Activated effector memory CD4-positive, alpha-beta T cell treated with anti-CD3 and anti-CD28 coated beads, Interleukin-2, amount 50 U/mL, for 16 hours (primary cell): Measurements from ENCODE around the gene GPX8.
A peak's percentile ranks its signal among the peaks of the same experiment; 100 is the strongest.

Source experiments
- DNase-seq: peaks from one replicate; pipeline ENCODE4 v3.0.0-alpha.2; 2020

The GPX8 gene

DNA sequence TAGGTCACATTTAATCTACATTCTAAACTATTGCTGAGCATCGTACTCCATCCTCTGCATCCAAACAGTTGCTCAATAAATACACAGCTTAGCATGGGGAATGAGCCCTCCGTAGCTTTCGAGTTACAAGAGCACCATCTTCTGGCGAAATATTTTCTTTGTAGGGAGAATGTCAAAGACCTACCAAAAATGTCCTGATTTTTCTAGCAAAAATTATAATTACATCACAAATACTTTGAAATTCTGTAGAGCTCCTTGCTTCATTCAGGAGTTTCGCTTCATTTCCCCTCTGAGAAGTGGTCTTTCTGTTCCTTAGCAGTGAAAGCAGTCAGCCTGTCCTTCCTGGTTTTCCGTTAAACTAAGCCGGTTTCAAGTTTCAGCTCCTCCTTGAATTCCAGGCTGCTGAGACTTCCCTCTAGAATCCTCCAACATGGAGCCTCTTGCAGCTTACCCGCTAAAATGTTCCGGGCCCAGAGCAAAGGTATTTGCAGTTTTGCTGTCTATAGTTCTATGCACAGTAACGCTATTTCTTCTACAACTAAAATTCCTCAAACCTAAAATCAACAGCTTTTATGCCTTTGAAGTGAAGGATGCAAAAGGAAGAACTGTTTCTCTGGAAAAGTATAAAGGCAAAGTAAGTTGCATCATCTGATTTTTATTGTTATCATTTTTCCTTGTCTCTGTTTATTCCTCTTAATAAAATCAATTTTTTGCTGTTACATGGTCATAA lies at the start of gene GPX8:
Gene GPX8 (plus strand): TSS at position 409 of the 730 bp plus-strand sequence. CDS start 22 bp downstream, at position 431.
- no peak for DNase-seq

DNA sequence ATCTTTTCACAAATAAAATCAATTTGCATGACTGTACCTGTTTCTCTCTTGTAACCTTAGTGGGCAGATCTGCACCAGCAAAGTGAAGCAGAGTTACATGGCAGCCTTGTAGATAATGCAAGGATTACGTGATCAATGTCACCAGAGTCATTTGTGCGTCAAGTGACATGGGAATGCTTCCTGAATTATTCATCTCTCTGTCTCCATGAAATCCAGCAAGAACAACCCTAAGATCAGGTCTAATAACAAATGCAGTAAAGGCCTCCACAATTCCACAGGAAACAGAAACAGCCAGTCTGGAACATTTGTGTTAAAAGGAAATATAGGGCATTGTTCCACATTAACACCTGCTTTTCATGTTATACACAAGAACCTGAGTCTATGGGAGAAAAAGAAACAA lies 49.8 kb upstream of the GPX8 start:
- DNase-seq, result no peak

DNA sequence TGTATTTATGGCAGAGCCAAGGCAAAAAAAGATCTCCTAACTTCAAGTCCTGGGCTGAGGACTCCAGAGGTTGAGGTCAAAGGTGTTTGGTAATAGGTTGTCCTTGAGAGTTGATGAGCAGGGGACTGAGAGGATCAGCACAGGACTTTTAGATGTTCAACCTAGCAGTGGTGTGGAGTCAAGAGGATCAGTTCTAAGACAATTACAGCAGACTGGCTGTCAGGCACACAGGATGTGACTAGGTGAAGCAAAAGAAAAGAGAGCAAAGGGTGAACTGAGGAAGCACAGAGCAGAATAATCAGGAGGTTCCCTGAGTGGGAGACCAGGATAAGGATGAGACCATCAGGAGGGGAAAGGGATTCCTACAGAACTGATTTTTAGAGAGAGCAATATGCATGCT lies 46.6 kb upstream of the GPX8 start:
- DNase-seq, result no peak

GRCh38 chr5:55114061-55114460 lies 45.9 kb upstream of the GPX8 start:
- DNase-seq, result no peak

- DNase-seq, result no peak
Measured at GRCh38 chr5:55123365-55123764, 36.6 kb upstream of the GPX8 start.

GRCh38 chr5:55134053-55134722 lies 25.8 kb upstream of the GPX8 start:
- no peak for DNase-seq

- no peak for DNase-seq
Measured at GRCh38 chr5:55136521-55136920, 23.4 kb upstream of the GPX8 start.

GRCh38 chr5:55140908-55141665 lies 18.9 kb upstream of the GPX8 start:
- no peak for DNase-seq

DNA sequence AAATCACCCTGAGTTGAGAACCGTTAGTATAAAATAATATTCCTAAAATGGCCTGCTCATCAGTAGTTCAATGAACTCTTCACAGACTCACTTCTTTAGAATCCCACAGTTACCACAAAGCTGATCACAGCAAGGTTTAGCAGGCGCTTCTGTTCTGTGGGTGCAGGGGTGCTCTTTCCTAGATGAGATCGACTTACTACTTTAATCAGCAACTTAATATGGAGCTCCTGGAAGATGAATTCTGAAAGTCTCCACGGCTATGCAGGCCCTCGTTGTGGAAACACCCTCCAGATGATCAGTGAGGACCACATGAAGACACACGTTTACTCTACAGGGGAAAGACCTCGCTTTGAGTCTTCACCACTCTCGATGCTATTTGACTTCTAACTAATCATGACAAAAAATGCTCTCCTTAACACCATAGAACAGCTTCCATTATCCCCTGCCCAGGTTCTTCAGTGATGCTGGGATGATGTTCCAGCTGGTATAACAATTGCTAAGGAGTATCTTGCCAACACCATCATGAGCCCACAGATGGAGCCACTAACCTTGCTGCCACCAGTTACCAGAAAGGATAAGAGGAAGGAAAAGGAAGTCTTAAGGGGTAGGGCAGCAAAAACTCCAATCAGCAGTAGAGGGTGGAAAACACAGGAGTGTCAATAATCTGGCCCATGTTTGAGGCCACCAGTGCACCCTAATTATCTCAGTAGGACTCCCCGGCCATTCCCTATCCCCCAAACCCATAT lies 17.9 kb upstream of the GPX8 start:
- no peak for DNase-seq

GRCh38 chr5:55143624-55144023 lies 16.3 kb upstream of the GPX8 start:
- no peak for DNase-seq

GRCh38 chr5:55146080-55146479 lies 13.9 kb upstream of the GPX8 start:
- no peak for DNase-seq

DNA sequence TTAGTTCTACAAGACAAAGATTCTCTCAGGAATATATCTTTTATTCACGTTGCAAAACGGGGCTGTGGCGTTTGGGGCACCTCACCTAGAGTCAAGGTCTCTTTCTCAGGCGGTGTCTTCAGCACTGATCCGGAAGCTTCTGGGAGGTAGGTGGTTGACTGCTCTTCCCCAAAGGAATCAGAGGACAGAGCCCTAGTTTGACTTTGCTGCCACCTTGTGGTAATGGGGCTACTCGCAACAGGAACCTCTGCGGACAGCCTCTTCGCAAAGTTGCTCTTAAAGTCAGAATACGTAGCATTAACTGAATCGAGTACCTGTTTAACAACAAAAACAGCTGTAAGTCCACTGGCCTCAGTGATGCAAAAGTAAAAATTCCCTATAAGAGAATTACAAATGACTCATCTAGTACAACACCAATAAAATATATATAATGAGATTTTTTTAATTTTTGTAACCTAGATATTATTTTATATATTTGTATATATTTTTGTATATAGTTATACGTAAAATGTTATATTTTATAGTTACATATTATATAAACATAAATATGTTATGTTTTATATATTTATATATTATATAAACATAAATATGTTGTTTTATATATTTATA lies 13.3 kb upstream of the GPX8 start:
- DNase-seq, result peak; percentile 91

DNA sequence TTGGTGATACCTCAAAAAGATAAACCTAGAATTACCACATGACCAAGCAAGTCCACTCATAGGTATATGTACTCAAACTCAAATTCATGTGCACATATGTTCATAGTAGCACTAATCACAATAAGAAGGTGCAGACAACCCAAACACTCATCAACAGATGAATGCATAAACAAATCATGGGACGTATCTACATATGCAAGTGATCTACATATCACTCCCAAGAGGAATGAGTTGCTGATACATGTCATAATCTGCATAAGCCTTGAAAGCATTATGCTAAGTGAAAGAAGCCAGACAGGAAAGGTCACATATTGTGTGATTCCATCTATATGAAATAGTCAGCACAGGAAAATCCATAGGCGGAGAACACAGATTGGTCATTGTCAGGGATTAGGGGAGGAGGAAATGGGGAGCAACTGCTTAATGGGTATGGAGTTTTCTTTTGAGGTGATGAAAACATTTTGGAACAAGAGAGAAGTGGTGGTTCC lies 10.6 kb upstream of the GPX8 start:
- no peak for DNase-seq

GRCh38 chr5:55151923-55152842 lies 7.8 kb upstream of the GPX8 start:
- no peak for DNase-seq

GRCh38 chr5:55154873-55155272 lies 5.1 kb upstream of the GPX8 start:
- no peak for DNase-seq

DNA sequence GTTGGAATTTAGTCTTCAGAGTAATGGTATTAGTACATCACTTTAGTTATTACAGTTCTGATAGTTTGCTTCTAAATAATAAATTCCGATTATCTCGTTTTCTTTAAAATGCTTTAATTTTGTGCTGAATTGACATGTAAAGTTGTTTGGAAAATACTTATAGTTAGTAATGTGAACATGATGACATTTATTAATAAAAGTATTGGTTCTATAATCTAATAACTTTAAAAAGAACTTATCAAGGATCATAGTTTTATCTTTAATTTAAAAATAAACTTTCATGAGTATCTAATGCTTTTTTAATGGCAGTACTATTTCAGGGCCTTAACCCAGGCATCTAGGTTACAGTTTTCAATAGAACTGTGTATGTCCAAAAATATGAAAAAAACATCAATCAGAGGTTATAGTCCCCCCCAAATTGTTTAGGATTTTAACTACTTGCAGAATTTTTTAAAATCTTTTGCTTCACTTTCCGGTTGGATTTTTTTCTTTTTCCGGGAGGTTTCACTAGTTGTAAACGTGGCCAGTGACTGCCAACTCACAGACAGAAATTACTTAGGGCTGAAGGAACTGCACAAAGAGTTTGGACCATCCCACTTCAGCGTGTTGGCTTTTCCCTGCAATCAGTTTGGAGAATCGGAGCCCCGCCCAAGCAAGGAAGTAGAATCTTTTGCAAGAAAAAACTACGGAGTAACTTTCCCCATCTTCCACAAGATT lies 680 bp downstream of the GPX8 start:
- DNase-seq, result no peak

GRCh38 chr5:55162666-55163065 lies 2.7 kb downstream of the GPX8 start:
- no peak for DNase-seq

GRCh38 chr5:55171471-55171870 lies 11.5 kb downstream of the GPX8 start:
- no peak for DNase-seq

- peak; percentile 82 for DNase-seq
Measured at GRCh38 chr5:55172051-55172899, 12.3 kb downstream of the GPX8 start.
